ENCODE measurements around the gene VGLL4.

VGLL4 gene

GRCh38 chr3:11624704-11625375 lies 18.9 kb downstream of the VGLL4 start (continued):
- TF ChIP-seq, protein P1, sequence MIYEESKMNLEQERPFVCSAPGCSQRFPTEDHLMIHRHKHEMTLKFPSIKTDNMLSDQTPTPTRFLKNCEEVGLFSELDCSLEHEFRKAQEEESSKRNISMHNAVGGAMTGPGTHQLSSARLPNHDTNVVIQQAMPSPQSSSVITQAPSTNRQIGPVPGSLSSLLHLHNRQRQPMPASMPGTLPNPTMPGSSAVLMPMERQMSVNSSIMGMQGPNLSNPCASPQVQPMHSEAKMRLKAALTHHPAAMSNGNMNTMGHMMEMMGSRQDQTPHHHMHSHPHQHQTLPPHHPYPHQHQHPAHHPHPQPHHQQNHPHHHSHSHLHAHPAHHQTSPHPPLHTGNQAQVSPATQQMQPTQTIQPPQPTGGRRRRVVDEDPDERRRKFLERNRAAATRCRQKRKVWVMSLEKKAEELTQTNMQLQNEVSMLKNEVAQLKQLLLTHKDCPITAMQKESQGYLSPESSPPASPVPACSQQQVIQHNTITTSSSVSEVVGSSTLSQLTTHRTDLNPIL (CRISPR knock-in tag; IDR thresholded peaks at IDR 0.05; ENCODE audit: low read depth) = no peak
- TF ChIP-seq ESRRG (CRISPR knock-in tag; IDR thresholded peaks at IDR 0.05) (no peak), ZNF70 (CRISPR knock-in tag; IDR thresholded peaks at IDR 0.05) (no peak), POU6F1 (CRISPR knock-in tag; IDR thresholded peaks at IDR 0.05; ENCODE audit: borderline replicate concordance, low read depth) (no peak), BACH2 (CRISPR knock-in tag; IDR thresholded peaks at IDR 0.05; ENCODE audit: borderline replicate concordance) (no peak), ZNF565 (CRISPR knock-in tag; conservative IDR thresholded peaks at IDR 0.05; ENCODE audit: low read depth) (no peak)
- TF ChIP-seq, protein P2, sequence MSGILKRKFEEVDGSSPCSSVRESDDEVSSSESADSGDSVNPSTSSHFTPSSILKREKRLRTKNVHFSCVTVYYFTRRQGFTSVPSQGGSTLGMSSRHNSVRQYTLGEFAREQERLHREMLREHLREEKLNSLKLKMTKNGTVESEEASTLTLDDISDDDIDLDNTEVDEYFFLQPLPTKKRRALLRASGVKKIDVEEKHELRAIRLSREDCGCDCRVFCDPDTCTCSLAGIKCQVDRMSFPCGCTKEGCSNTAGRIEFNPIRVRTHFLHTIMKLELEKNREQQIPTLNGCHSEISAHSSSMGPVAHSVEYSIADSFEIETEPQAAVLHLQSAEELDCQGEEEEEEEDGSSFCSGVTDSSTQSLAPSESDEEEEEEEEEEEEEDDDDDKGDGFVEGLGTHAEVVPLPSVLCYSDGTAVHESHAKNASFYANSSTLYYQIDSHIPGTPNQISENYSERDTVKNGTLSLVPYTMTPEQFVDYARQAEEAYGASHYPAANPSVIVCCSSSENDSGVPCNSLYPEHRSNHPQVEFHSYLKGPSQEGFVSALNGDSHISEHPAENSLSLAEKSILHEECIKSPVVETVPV (CRISPR knock-in tag; IDR thresholded peaks at IDR 0.05) = no peak

DNA sequence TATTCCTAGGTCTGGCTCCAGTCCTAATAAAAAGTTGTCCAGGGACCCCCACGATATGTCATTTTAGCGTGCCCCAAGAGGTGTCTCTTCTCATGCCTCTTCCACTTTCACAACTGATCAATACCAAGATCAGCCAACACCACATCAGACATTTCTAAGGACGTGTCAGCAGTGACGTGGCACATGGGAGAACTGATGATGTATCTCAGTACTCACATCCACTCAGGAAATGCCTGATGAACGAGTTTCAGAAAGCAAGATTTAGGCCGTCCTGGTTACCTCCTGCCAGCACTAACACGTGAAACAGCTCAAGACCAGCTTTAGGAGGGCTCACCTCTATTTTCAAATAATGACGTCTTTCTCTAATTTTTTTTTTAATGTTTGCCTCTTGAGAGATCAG lies 19.6 kb downstream of the VGLL4 start:
- ATAC-seq = no peak
- TF ChIP-seq PATZ1 (CRISPR knock-in tag; IDR thresholded peaks at IDR 0.05; ENCODE audit: borderline replicate concordance) (no peak), PPARA (CRISPR knock-in tag; IDR thresholded peaks at IDR 0.05; ENCODE audit: borderline replicate concordance) (no peak), ISL1 (CRISPR knock-in tag; IDR thresholded peaks at IDR 0.05) (no peak), SNAI2 (CRISPR knock-in tag; IDR thresholded peaks at IDR 0.05) (no peak), CSDC2 (CRISPR knock-in tag; IDR thresholded peaks at IDR 0.05) (no peak), POU6F1 (CRISPR knock-in tag; IDR thresholded peaks at IDR 0.05; ENCODE audit: borderline replicate concordance, low read depth) (no peak), OSR1 (CRISPR knock-in tag; IDR thresholded peaks at IDR 0.05) (no peak), ARNTL (CRISPR knock-in tag; IDR thresholded peaks at IDR 0.05; ENCODE audit: borderline replicate concordance, low read depth) (no peak), TOX (CRISPR knock-in tag; IDR thresholded peaks at IDR 0.05; ENCODE audit: borderline replicate concordance) (no peak), ZNF8 (CRISPR knock-in tag; IDR thresholded peaks at IDR 0.05) (no peak), ZFP30 (CRISPR knock-in tag; IDR thresholded peaks at IDR 0.05) (no peak), TCF4 (CRISPR knock-in tag; IDR thresholded peaks at IDR 0.05; ENCODE audit: borderline replicate concordance) (no peak), ZNF565 (CRISPR knock-in tag; conservative IDR thresholded peaks at IDR 0.05; ENCODE audit: low read depth) (no peak), ZFP3 (CRISPR knock-in tag; IDR thresholded peaks at IDR 0.05) (no peak), RARB (CRISPR knock-in tag; IDR thresholded peaks at IDR 0.05) (no peak), BACH2 (CRISPR knock-in tag; IDR thresholded peaks at IDR 0.05; ENCODE audit: borderline replicate concordance) (no peak)
- TF ChIP-seq, protein P2 (CRISPR knock-in tag; IDR thresholded peaks at IDR 0.05) = no peak
- TF ChIP-seq, protein P1 (CRISPR knock-in tag; IDR thresholded peaks at IDR 0.05; ENCODE audit: low read depth) = no peak
- TF ChIP-seq, protein P3, sequence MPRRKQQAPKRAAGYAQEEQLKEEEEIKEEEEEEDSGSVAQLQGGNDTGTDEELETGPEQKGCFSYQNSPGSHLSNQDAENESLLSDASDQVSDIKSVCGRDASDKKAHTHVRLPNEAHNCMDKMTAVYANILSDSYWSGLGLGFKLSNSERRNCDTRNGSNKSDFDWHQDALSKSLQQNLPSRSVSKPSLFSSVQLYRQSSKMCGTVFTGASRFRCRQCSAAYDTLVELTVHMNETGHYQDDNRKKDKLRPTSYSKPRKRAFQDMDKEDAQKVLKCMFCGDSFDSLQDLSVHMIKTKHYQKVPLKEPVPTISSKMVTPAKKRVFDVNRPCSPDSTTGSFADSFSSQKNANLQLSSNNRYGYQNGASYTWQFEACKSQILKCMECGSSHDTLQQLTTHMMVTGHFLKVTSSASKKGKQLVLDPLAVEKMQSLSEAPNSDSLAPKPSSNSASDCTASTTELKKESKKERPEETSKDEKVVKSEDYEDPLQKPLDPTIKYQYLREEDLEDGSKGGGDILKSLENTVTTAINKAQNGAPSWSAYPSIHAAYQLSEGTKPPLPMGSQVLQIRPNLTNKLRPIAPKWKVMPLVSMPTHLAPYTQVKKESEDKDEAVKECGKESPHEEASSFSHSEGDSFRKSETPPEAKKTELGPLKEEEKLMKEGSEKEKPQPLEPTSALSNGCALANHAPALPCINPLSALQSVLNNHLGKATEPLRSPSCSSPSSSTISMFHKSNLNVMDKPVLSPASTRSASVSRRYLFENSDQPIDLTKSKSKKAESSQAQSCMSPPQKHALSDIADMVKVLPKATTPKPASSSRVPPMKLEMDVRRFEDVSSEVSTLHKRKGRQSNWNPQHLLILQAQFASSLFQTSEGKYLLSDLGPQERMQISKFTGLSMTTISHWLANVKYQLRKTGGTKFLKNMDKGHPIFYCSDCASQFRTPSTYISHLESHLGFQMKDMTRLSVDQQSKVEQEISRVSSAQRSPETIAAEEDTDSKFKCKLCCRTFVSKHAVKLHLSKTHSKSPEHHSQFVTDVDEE (CRISPR knock-in tag; IDR thresholded peaks at IDR 0.05) = no peak

Data from SK-N-SH treated with all-trans-retinoic acid at 6 μM for 48 hours (cell line).